NCI-H1930 (cell line): ENCODE results near the gene UBE2E2.

Experiments used
- DNase-seq, 2 experiments: peaks; one replicate each; lab custom pipeline; 2025; lab: John Stamatoyannopoulos, UW

The UBE2E2 gene

GRCh38 chr3:23481616-23482278 is 278.6 kb downstream of the UBE2E2 start:
- no peak for DNase-seq

- DNase-seq: no peak
These were observed 281.3 kb downstream of the UBE2E2 start for GRCh38 chr3:23484386-23484785.

- DNase-seq: no peak
These were observed 282.8 kb downstream of the UBE2E2 start for GRCh38 chr3:23485922-23486321.

- DNase-seq: no peak
These were observed 283.9 kb downstream of the UBE2E2 start for GRCh38 chr3:23487015-23487414.

GRCh38 chr3:23488618-23489017 is 285.5 kb downstream of the UBE2E2 start:
- no peak for DNase-seq

- DNase-seq: no peak
These were observed 286.4 kb downstream of the UBE2E2 start for GRCh38 chr3:23489300-23490158.

GRCh38 chr3:23490459-23490858 is 287.3 kb downstream of the UBE2E2 start:
- DNase-seq: no peak

GRCh38 chr3:23492057-23492456 is 288.9 kb downstream of the UBE2E2 start:
- DNase-seq: no peak

GRCh38 chr3:23493889-23494288 is 290.8 kb downstream of the UBE2E2 start:
- DNase-seq: no peak

GRCh38 chr3:23494967-23495366 is 291.8 kb downstream of the UBE2E2 start:
- DNase-seq: no peak

GRCh38 chr3:23495507-23495906 is 292.4 kb downstream of the UBE2E2 start:
- no peak for DNase-seq

- DNase-seq: no peak
These were observed 293.0 kb downstream of the UBE2E2 start for GRCh38 chr3:23496165-23496564.

- DNase-seq: no peak
These were observed 294.0 kb downstream of the UBE2E2 start for GRCh38 chr3:23497156-23497555.

GRCh38 chr3:23501201-23501802 is 298.2 kb downstream of the UBE2E2 start:
- no peak for DNase-seq

- DNase-seq: no peak
These were observed 305.3 kb downstream of the UBE2E2 start for GRCh38 chr3:23508464-23508863.

GRCh38 chr3:23518441-23518840 is 315.3 kb downstream of the UBE2E2 start:
- DNase-seq: no peak

GRCh38 chr3:23519314-23520208 is 316.4 kb downstream of the UBE2E2 start:
- no peak for DNase-seq

GRCh38 chr3:23527326-23527725 is 324.2 kb downstream of the UBE2E2 start:
- DNase-seq: no peak

GRCh38 chr3:23533596-23533995 is 330.5 kb downstream of the UBE2E2 start:
- DNase-seq: no peak

GRCh38 chr3:23533996-23534395 is 330.9 kb downstream of the UBE2E2 start:
- DNase-seq: no peak

GRCh38 chr3:23537101-23537551 is 334.0 kb downstream of the UBE2E2 start:
- DNase-seq: peak in 1 of 2 experiments; percentile 53

GRCh38 chr3:23539185-23539584 is 336.1 kb downstream of the UBE2E2 start:
- no peak for DNase-seq
